Caki2 (cell line): ENCODE data around the gene ZNF831. TPM values are rescaled to one million over a fixed set of nuclear protein-coding genes. Genes with fewer than 3 reads are reported as not detected.

Experiments used
- DNase-seq: peaks from one replicate; pipeline ENCODE4 v3.0.0-alpha.2; 2015; ENCODE audit warnings: low read depth
- in situ Hi-C: cut with HindIII; loops from 2 replicates; pipeline ENCODE4 v1.10.0; 2016; ENCODE audit warnings: low sequenced_read_pairs, low pct_unique_long_range_greater_than_20kb, mixed read lengths
- total RNA-seq: library from RNA; depleted of rRNA; stranded (reverse); fragments of >200 nt; shearing (Covaris generic); gene quantifications from 2 replicates; pipeline ENCODE4 v1.2.3, GENCODE V29; 2014; ENCODE audit warnings: low replicate concordance

ZNF831 gene
- total RNA-seq, 1 experiment from 2014 or later, result not detected

GRCh38 chr20:59191756-59192532 is 28.3 kb downstream of the ZNF831 start:
- in situ Hi-C loops, result no loop called here
- no peak for DNase-seq

DNA sequence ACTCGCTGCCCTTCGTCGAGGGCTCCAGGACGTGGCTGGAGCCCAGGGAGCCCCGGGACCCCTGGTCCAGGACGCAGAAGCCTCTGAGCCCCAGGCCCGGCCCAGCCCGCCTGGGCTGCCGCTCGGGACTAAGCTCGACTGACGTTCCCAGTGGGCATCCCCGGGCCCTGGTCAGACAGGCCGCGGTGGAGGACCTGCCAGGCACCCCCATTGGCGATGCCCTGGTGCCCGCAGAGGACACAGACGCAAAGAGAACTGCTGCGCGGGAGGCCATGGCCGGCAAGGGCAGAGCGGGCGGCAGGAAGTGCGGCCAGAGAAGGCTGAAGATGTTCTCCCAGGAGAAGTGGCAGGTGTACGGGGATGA is 28.9 kb downstream of the ZNF831 start:
- no peak for DNase-seq
- in situ Hi-C loops, result no loop called here

DNA sequence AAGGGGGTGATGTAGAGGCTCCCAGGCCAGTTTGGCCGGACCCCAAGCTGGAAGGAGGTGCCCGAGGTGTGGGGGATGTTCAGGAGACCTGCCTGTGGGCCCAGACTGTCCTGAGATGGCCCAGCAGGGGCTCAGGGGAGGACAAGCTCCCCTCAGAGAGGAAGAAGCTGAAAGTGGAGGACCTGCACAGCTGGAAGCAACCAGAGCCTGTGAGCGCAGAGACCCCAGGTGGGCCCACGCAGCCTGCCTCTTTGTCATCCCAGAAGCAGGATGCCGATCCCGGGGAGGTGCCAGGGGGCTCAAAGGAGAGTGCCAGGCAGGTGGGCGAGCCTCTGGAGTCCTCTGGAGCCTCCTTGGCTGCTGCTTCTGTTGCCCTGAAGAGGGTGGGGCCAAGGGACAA is 29.7 kb downstream of the ZNF831 start:
- no peak for DNase-seq
- in situ Hi-C loops, result no loop called here

DNA sequence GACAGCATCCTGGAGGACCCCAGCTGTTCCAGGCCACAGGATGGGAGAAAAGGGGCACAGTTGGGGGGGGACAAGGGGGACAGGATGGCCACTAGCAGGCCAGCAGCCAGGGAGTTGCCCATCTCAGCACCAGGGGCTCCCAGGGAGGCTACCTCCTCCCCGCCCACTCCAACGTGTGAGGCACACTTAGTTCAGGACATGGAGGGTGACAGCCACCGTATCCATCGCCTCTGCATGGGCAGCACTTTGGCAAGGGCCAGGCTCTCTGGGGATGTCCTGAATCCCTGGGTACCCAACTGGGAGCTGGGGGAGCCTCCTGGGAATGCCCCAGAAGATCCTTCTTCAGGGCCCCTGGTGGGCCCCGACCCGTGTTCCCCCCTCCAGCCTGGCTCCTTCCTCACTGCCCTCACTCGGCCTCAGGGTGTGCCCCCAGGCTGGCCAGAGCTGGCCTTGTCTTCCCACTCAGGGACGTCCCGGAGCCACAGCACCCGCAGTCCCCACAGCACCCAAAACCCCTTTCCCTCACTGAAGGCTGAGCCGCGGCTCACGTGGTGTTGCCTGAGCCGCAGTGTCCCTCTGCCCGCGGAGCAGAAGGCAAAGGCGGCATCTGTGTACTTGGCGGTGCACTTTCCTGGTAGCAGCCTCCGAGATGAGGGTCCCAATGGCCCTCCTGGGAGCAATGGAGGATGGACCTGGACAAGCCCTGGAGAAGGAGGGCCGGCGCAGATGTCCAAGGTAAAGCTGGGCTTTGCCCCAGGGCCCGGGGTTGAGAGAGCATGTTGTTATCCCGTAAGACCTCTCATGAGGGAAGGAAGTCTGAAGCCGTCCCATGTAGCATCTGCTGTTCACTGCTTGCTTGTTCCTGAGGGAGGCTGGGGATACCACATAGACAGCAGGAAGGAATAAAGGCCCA is 30.7 kb downstream of the ZNF831 start:
- DNase-seq, result no peak
- in situ Hi-C loops, result no loop called here

DNA sequence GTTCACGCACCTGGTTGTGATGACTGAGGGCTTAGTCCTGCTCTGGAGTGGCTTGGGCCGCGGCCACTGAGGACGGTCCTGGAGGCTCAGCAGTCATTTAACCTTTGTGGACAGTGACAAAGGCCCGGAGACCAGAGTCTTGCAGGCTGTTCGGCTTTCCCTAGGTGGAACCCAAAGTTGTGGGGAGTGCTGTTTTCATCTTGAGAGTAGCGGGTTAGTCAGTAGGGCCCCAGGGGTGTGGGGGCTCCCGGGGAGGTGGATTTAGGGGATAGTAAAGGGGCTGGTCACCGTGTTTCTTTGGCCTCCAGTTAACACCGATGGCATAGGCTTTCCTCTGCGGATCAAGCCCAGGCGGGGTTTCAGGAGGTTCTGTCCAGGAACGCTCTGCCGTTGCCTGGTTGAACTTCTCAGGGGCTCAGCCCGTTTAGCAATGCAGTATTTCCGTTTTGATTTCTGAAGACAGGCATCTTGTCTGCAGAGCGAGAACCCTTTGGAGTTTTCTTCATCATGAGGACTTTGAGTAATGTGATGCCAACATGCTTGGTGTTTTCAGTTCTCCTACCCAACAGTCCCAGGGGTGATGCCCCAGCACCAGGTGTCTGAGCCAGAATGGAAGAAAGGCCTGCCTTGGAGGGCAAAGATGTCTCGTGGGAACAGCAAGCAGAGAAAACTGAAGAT is 31.8 kb downstream of the ZNF831 start:
- in situ Hi-C loops, result no loop called here
- DNase-seq, result no peak

- in situ Hi-C loops, result no loop called here
- DNase-seq, result no peak
Measured at GRCh38 chr20:59204165-59204894, 40.7 kb downstream of the ZNF831 start.

GRCh38 chr20:59205044-59205443 is 41.4 kb downstream of the ZNF831 start:
- DNase-seq, result no peak

GRCh38 chr20:59207235-59207634 is 43.6 kb downstream of the ZNF831 start:
- no peak for DNase-seq
- in situ Hi-C loops, result no loop called here

More at GRCh38 chr20:59205044-59205443, 41.4 kb downstream of the ZNF831 start:
- in situ Hi-C loops, result no loop called here

DNA sequence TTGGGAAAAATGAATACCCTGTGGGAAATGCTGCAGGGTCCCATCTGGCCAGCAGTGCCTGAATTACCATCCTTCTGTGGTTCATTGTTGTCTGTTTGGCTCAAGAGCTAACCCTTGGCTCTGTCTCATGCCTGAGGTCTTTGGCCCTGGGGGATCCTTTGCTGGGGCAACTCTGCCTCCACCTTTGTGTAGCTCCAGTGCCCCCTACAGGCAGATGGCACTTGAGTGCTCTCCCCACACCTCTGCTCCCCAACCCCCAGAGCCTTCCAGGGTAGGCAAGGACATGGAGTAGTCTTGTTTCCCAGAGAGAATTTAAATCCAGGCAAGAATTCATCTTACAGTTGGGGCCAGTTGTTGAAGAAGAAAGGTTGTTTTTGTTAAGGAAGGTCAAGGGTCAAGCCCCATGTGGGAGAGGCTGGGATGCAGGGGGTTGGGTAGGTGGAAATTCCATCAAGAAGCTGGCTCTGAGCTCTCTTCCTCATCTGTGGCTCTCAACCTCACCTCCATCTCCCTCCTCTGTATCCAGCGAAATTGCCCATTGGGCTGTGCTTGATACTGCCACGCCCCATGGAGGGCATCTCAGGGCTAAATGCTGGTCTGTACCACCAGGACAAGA is 44.2 kb downstream of the ZNF831 start:
- no peak for DNase-seq
- in situ Hi-C loops, result no loop called here

DNA sequence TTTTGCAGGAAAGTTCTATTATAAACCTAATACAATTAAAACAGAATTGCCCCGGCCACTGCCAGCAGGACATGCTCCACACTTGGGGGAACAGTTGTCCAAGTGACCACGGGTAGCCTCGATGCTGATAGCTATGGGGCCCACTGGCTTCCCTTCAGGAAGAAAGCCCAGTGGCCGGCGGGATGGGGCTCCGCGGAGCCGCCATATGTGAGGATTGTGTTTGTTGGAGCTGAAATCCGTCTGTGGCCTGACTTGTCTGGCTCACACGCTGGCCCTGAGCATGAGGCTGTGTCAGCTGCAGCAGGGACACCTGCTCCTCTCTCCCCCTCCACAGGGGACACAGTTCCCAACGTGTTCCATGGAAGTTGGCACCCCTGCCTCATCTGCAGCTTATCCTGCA is 46.6 kb downstream of the ZNF831 start:
- DNase-seq, result no peak
- in situ Hi-C loops, result no loop called here

GRCh38 chr20:59211208-59211765 is 47.7 kb downstream of the ZNF831 start:
- in situ Hi-C loops, result no loop called here
- DNase-seq, result no peak

GRCh38 chr20:59214073-59214472 is 50.5 kb downstream of the ZNF831 start:
- DNase-seq, result no peak
- in situ Hi-C loops, result no loop called here

GRCh38 chr20:59214606-59215547 is 51.3 kb downstream of the ZNF831 start:
- no peak for DNase-seq
- in situ Hi-C loops, result no loop called here

DNA sequence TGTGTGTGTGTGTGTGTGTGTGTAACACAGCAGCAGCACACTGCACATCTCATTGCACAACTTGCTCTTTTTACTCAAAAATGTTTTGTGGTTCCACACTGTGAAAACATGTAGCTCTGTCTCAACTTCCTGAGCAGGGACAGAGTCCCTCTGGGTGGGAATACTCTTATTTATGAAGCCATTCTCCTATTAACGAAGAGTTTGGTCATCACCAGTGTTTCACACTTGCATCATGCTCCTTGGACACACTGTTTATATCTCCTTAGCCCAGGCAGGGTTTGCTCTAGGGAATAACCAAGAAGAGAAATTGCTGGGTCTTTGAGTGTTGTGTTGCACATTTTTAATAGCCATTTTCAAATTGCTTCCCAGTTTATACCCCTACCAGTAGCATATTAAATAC is 53.6 kb downstream of the ZNF831 start:
- no peak for DNase-seq
- in situ Hi-C loops, result no loop called here

GRCh38 chr20:59217794-59218280 is 54.2 kb downstream of the ZNF831 start:
- DNase-seq, result no peak
- in situ Hi-C loops, result no loop called here

DNA sequence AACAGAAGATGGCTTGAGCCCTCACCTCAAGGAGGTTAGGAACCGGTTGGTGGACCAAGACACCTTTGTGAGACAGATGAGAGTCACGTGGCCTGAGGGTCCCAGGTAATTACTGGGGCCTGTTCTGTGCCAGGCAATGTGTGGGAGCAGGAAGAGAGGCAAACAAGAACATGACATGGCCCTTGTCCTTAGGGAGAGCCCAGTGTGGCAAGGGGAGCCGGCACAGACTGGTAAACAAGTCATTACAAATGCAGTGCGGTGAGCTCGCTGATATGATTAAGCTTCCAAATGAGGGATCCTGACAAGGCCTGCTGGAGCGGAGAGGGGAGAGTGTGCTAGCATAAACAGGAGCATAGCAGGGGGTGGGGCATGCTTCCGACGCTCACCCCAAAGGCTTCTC is 55.6 kb downstream of the ZNF831 start:
- in situ Hi-C loops, result no loop called here
- DNase-seq, result no peak

DNA sequence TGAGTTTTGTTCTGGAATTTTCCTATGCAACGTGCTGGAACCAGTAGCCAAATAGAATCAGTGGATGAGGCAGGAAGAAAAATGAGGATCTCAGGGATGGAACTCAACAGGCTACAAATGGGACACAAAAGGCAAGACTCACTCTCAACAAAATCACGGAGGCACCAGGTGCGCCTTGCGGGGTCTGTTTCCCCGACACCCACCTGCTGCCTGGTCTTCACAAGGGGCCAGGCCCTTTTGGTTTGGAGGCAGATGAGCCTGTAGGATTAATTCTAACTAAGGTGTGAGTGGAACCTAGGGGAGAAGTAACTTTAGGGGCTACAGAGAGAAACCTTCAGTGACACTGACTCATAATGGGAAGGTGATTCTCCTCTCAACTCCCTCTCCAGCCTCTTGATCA is 56.5 kb downstream of the ZNF831 start:
- in situ Hi-C loops, result no loop called here
- no peak for DNase-seq
